ENCODE measurements around the gene RAG2. TPM values are rescaled to one million over a fixed set of nuclear protein-coding genes. Genes with fewer than 3 reads are reported as not detected.

RAG2 gene
- polyA plus RNA-seq: not detected

- Mint-ChIP-seq H3K36me3 (no peaks in the 10 kb centered on the region), H3K9me3 (no peaks in the 10 kb centered on the region), H3K27ac (no peak within 1 kb of the TSS), H3K4me3 (no peak within 1 kb of the TSS), H3K4me1 (peaks cover 9 to 13% of the 10 kb centered on the region in 2 donors), H3K27me3 (ENCODE audit: low read depth in 3 of 3) (peaks cover 4 to 9% (median 4%) of the 10 kb centered on the region in 3 donors)
- no peak for DNase-seq
Observed at GRCh38 chr11:36598051-36598450, at the start of gene RAG2. Gene RAG2 (minus strand): TSS chr11:36598236. CDS start chr11:36594168, 4,068 bp downstream.

GRCh38 chr11:36638556-36638955 is 40.5 kb upstream of the RAG2 start:
- no peak for DNase-seq
- H3K27me3 Mint-ChIP-seq (ENCODE audit: low read depth in 3 of 3): peaks cover 2 to 8% (median 3%) of the 10 kb centered on the region in 3 donors
- H3K27ac Mint-ChIP-seq: no peak overlapping the region
- H3K36me3 Mint-ChIP-seq: no peaks in the 10 kb centered on the region
- H3K9me3 Mint-ChIP-seq: peaks cover 0 to 4% (median 0%) of the 10 kb centered on the region in 6 donors
- H3K4me1 Mint-ChIP-seq: no peaks in the 10 kb centered on the region
- H3K4me3 Mint-ChIP-seq: no peak overlapping the region

GRCh38 chr11:36635066-36635862 is 37.2 kb upstream of the RAG2 start:
- Mint-ChIP-seq H3K27me3 (ENCODE audit: low read depth in 3 of 3) (peaks cover 0 to 3% (median 3%) of the 10 kb centered on the region in 3 donors), H3K36me3 (no peaks in the 10 kb centered on the region), H3K9me3 (no peaks in the 10 kb centered on the region), H3K4me1 (no peaks in the 10 kb centered on the region), H3K4me3 (no peak overlapping the region), H3K27ac (no peak overlapping the region)
- no peak for DNase-seq

- DNase-seq: no peak
- H3K36me3 Mint-ChIP-seq: no peaks in the 10 kb centered on the region
- peaks cover 0 to 3% (median 2%) of the 10 kb centered on the region in 3 donors for H3K27me3 Mint-ChIP-seq (ENCODE audit: low read depth in 3 of 3)
- H3K4me1 Mint-ChIP-seq: no peaks in the 10 kb centered on the region
- no peak overlapping the region for H3K27ac Mint-ChIP-seq
- no peaks in the 10 kb centered on the region for H3K9me3 Mint-ChIP-seq
- no peak overlapping the region for H3K4me3 Mint-ChIP-seq
Observed at GRCh38 chr11:36631774-36632173, 33.7 kb upstream of the RAG2 start.

- H3K36me3 Mint-ChIP-seq: no peaks in the 10 kb centered on the region
- H3K27ac Mint-ChIP-seq: no peak overlapping the region
- no peaks in the 10 kb centered on the region for H3K4me1 Mint-ChIP-seq
- peaks cover 0 to 3% (median 2%) of the 10 kb centered on the region in 3 donors for H3K27me3 Mint-ChIP-seq (ENCODE audit: low read depth in 3 of 3)
- no peak overlapping the region for H3K4me3 Mint-ChIP-seq
- DNase-seq: no peak
- H3K9me3 Mint-ChIP-seq: no peaks in the 10 kb centered on the region
Observed at GRCh38 chr11:36628765-36629244, 30.8 kb upstream of the RAG2 start.

- no peak for DNase-seq
- Mint-ChIP-seq H3K4me3 (no peak overlapping the region), H3K4me1 (no peaks in the 10 kb centered on the region), H3K27me3 (ENCODE audit: low read depth in 3 of 3) (peaks cover 0 to 3% (median 2%) of the 10 kb centered on the region in 3 donors), H3K36me3 (no peaks in the 10 kb centered on the region), H3K9me3 (no peaks in the 10 kb centered on the region), H3K27ac (no peak overlapping the region)
Observed at GRCh38 chr11:36628141-36628540, 30.1 kb upstream of the RAG2 start.

GRCh38 chr11:36627471-36627870 is 29.4 kb upstream of the RAG2 start:
- H3K4me1 Mint-ChIP-seq: no peaks in the 10 kb centered on the region
- H3K36me3 Mint-ChIP-seq: no peaks in the 10 kb centered on the region
- H3K27ac Mint-ChIP-seq: no peak overlapping the region
- H3K27me3 Mint-ChIP-seq (ENCODE audit: low read depth in 3 of 3): peaks cover 0 to 5% (median 2%) of the 10 kb centered on the region in 3 donors
- no peak for DNase-seq
- no peak overlapping the region for H3K4me3 Mint-ChIP-seq
- H3K9me3 Mint-ChIP-seq: no peaks in the 10 kb centered on the region

- Mint-ChIP-seq H3K4me1 (no peaks in the 10 kb centered on the region), H3K4me3 (no peak overlapping the region), H3K36me3 (no peaks in the 10 kb centered on the region), H3K27me3 (ENCODE audit: low read depth in 3 of 3) (peaks cover 0 to 5% (median 2%) of the 10 kb centered on the region in 3 donors), H3K9me3 (no peaks in the 10 kb centered on the region), H3K27ac (no peak overlapping the region)
- DNase-seq: no peak
Observed at GRCh38 chr11:36627006-36627405, 29.0 kb upstream of the RAG2 start.

- DNase-seq: no peak
- H3K4me1 Mint-ChIP-seq: no peaks in the 10 kb centered on the region
- H3K36me3 Mint-ChIP-seq: no peaks in the 10 kb centered on the region
- H3K27ac Mint-ChIP-seq: no peak overlapping the region
- H3K4me3 Mint-ChIP-seq: no peak overlapping the region
- H3K9me3 Mint-ChIP-seq: no peaks in the 10 kb centered on the region
- peaks cover 0 to 7% (median 2%) of the 10 kb centered on the region in 3 donors for H3K27me3 Mint-ChIP-seq (ENCODE audit: low read depth in 3 of 3)
Observed at GRCh38 chr11:36623494-36623893, 25.5 kb upstream of the RAG2 start.

- no peaks in the 10 kb centered on the region for H3K9me3 Mint-ChIP-seq
- peak in 1 of 3 donors; percentile 10 for DNase-seq
- no peaks in the 10 kb centered on the region for H3K36me3 Mint-ChIP-seq
- H3K4me1 Mint-ChIP-seq: no peaks in the 10 kb centered on the region
- peaks cover 0 to 11% (median 2%) of the 10 kb centered on the region in 3 donors for H3K27me3 Mint-ChIP-seq (ENCODE audit: low read depth in 3 of 3)
- H3K4me3 Mint-ChIP-seq: no peak overlapping the region
- no peak overlapping the region for H3K27ac Mint-ChIP-seq
Observed at GRCh38 chr11:36622431-36623136, 24.5 kb upstream of the RAG2 start.

- Mint-ChIP-seq H3K9me3 (no peaks in the 10 kb centered on the region), H3K27ac (no peak overlapping the region), H3K4me1 (no peaks in the 10 kb centered on the region), H3K27me3 (ENCODE audit: low read depth in 3 of 3) (peaks cover 0 to 9% (median 2%) of the 10 kb centered on the region in 3 donors), H3K36me3 (no peaks in the 10 kb centered on the region), H3K4me3 (no peak overlapping the region)
- DNase-seq: no peak
Observed at GRCh38 chr11:36620246-36620645, 22.2 kb upstream of the RAG2 start.

GRCh38 chr11:36619502-36619901 is 21.5 kb upstream of the RAG2 start:
- Mint-ChIP-seq H3K4me3 (no peak overlapping the region), H3K4me1 (no peaks in the 10 kb centered on the region), H3K27ac (no peak overlapping the region), H3K27me3 (ENCODE audit: low read depth in 3 of 3) (peaks cover 0 to 9% (median 2%) of the 10 kb centered on the region in 3 donors), H3K9me3 (no peaks in the 10 kb centered on the region), H3K36me3 (no peaks in the 10 kb centered on the region)
- DNase-seq: no peak

GRCh38 chr11:36618363-36619047 is 20.5 kb upstream of the RAG2 start:
- Mint-ChIP-seq H3K9me3 (no peaks in the 10 kb centered on the region), H3K36me3 (no peaks in the 10 kb centered on the region), H3K27ac (no peak overlapping the region), H3K27me3 (ENCODE audit: low read depth in 3 of 3) (peaks cover 0 to 9% (median 2%) of the 10 kb centered on the region in 3 donors), H3K4me3 (peak overlapping the region in 2 of 5 donors; percentile 6 to 7), H3K4me1 (no peaks in the 10 kb centered on the region)
- no peak for DNase-seq
